BLaER1 treated with 17β-estradiol and CSF1 and Interleukin-3, amounts not matched to agents 10 nM and 100 nM (cell line): ENCODE data around the gene WRNIP1.

Experiments
- H3K27ac ChIP-seq, 11 experiments: shearing (Covaris generic); formaldehyde crosslinking; 2 replicates each; pipeline ENCODE4 v1.8.1; 2022
- H3K27me3 ChIP-seq, 11 experiments: shearing (Covaris generic); formaldehyde crosslinking; 2 replicates each; pipeline ENCODE4 v1.8.1; 2022
- H3K36me3 ChIP-seq, 11 experiments: shearing (Covaris generic); formaldehyde crosslinking; 2 replicates each; pipeline ENCODE4 v1.8.1; 2022
- H3K4me1 ChIP-seq, 10 experiments: shearing (Covaris generic); formaldehyde crosslinking; 2 replicates each; pipeline ENCODE4 v1.8.1; 2022
- H3K4me2 ChIP-seq, 11 experiments: shearing (Covaris generic); formaldehyde crosslinking; 2 replicates each; pipeline ENCODE4 v1.8.1; 2022
- H3K4me3 ChIP-seq, 10 experiments: shearing (Covaris generic); formaldehyde crosslinking; 2 replicates each; pipeline ENCODE4 v1.8.1; 2022
- H3K9ac ChIP-seq, 11 experiments: shearing (Covaris generic); formaldehyde crosslinking; 2 replicates each; pipeline ENCODE4 v1.8.1; 2022
- H3K9me3 ChIP-seq, 11 experiments: shearing (Covaris generic); formaldehyde crosslinking; replicated peaks in 1 of 11; 2 replicates each; pipeline ENCODE4 v1.8.1; 2022
- H4K20me1 ChIP-seq, 11 experiments: shearing (Covaris generic); formaldehyde crosslinking; 2 replicates each; pipeline ENCODE4 v1.8.1; 2022
- Cebpa-rat ChIP-seq, 11 experiments: shearing (Covaris generic); IDR thresholded peaks; 2 replicates each; pipeline ENCODE4 v1.8.1; 2022

WRNIP1 gene

GRCh38 chr6:2763876-2764540 lies 1.2 kb upstream of the WRNIP1 start:
- Histone ChIP-seq H3K36me3 (peaks cover 0 to 17% (median 0%) of the 10 kb centered on the region in 11 experiments; a peak in 8 of 22 replicates), H3K4me2 (peak overlapping the region; percentile 60 to 89 (median 83)), H3K9ac (peak overlapping the region; percentile 79 to 89 (median 85); a peak in 20 of 22 replicates), H3K27ac (peak overlapping the region; percentile 76 to 89 (median 86); a peak in 20 of 22 replicates), H3K27me3 (no peaks in the 10 kb centered on the region), H3K9me3 (peaks cover 5 to 22% (median 20%) of the 10 kb centered on the region in 11 experiments; a peak in 19 of 22 replicates), H3K4me3 (peak overlapping the region; percentile 52 to 73 (median 60)), H4K20me1 (peaks cover 22 to 33% (median 31%) of the 10 kb centered on the region in 11 experiments), H3K4me1 (peaks cover 26 to 32% (median 30%) of the 10 kb centered on the region in 10 experiments)
- peak in 1 of 11 experiments; percentile 18; a peak in 1 of 22 replicates for TF ChIP-seq Cebpa-rat (IDR thresholded peaks at IDR 0.05)

DNA sequence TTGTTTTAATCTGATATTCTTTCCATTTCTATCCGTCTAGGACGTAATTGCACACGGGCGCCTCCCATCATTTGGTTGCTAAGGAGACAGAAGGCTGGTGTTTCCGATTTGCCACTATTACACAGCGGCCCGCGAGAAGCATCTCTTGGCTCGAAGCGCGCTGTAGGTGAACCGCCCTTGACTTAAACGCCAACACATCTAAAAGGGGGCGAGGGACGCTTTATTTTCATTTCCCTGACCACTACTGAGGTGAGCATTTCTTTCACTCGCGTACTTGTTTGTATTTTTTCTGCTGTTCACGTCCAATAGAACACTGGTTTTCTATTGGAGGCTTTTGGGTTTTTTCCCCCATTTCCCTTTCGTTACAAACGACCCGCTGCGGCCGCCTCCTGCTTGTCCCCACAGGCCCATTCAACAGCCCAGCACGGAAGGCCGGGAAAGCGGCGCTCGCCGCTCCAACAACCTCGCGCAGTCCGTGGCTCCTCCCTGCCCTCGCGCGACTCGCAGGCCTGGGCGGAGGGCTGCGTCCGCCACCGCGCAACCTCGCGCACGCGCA lies 505 bp upstream of the WRNIP1 start:
- Histone ChIP-seq H3K9me3 (peaks cover 5 to 22% (median 20%) of the 10 kb centered on the region in 11 experiments; a peak in 19 of 22 replicates), H4K20me1 (peaks cover 27 to 40% (median 34%) of the 10 kb centered on the region in 11 experiments), H3K4me1 (peaks cover 28 to 38% (median 34%) of the 10 kb centered on the region in 10 experiments), H3K9ac (peak overlapping the region; percentile 79 to 89 (median 85)), H3K4me3 (peak overlapping the region; percentile 52 to 73 (median 60)), H3K27me3 (no peaks in the 10 kb centered on the region), H3K36me3 (peaks cover 0 to 21% (median 4%) of the 10 kb centered on the region in 11 experiments; a peak in 14 of 22 replicates), H3K27ac (peak overlapping the region; percentile 76 to 89 (median 86)), H3K4me2 (peak overlapping the region; percentile 60 to 89 (median 83))
- no peak for TF ChIP-seq Cebpa-rat (IDR thresholded peaks at IDR 0.05)

DNA sequence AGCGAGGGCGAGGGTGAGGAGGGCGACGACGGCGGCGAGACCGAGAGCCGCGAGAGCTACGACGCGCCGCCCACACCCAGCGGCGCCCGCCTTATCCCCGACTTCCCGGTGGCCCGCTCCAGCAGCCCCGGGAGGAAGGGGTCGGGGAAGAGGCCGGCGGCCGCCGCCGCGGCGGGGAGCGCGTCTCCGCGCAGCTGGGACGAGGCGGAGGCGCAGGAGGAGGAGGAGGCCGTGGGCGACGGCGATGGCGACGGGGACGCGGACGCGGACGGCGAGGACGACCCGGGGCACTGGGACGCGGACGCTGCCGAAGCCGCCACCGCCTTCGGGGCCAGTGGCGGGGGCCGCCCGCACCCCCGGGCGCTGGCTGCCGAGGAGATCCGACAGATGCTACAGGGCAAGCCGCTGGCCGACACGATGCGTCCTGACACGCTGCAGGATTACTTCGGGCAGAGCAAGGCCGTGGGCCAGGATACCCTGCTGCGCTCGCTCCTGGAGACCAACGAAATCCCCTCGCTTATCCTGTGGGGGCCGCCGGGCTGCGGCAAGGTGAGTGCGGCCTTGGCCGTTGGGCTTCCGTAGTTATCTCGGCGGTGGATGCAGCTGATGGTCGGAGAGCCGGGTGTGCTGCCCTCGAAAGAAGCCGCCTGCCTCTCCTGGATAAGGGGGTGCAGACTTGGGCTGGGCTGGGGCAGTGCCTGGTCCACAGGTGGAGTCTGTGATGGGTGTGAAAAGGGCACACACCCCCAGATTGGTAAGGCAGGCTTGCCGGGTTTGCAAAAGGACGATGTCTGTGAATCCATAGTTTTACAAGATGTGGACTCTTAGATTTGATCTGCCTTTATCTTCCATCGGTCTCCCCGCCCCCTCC lies 938 bp downstream of the WRNIP1 start:
- peaks cover 0 to 13% (median 11%) of the 10 kb centered on the region in 11 experiments; a peak in 16 of 22 replicates for H3K9me3 ChIP-seq
- peak overlapping the region; percentile 84 to 100 (median 92) for H3K4me3 ChIP-seq
- peak overlapping the region; percentile 92 to 98 (median 96) for H3K9ac ChIP-seq
- TF ChIP-seq Cebpa-rat (IDR thresholded peaks at IDR 0.05) = no peak
- peaks cover 41 to 54% (median 49%) of the 10 kb centered on the region in 11 experiments for H4K20me1 ChIP-seq
- peak overlapping the region; percentile 92 to 99 (median 97) for H3K4me2 ChIP-seq
- H3K27ac ChIP-seq = peak overlapping the region; percentile 83 to 98 (median 97)
- H3K4me1 ChIP-seq = peaks cover 35 to 47% (median 41%) of the 10 kb centered on the region in 10 experiments
- H3K36me3 ChIP-seq = peaks cover 13 to 35% (median 18%) of the 10 kb centered on the region in 11 experiments
- no peaks in the 10 kb centered on the region for H3K27me3 ChIP-seq

- peak overlapping the region; percentile 92 to 99 (median 97) for H3K4me2 ChIP-seq
- H3K9ac ChIP-seq = peak overlapping the region; percentile 92 to 98 (median 96)
- H3K4me3 ChIP-seq = peak overlapping the region; percentile 84 to 100 (median 92)
- H3K9me3 ChIP-seq = peaks cover 0 to 13% (median 11%) of the 10 kb centered on the region in 11 experiments; a peak in 16 of 22 replicates
- H3K27me3 ChIP-seq = no peaks in the 10 kb centered on the region
- no peak for TF ChIP-seq Cebpa-rat (IDR thresholded peaks at IDR 0.05)
- H3K36me3 ChIP-seq = peaks cover 21 to 44% (median 27%) of the 10 kb centered on the region in 11 experiments
- peak overlapping the region; percentile 83 to 98 (median 97); a peak in 21 of 22 replicates for H3K27ac ChIP-seq
- H4K20me1 ChIP-seq = peaks cover 46 to 63% (median 58%) of the 10 kb centered on the region in 11 experiments
- peaks cover 35 to 50% (median 41%) of the 10 kb centered on the region in 10 experiments for H3K4me1 ChIP-seq
These were observed 1.8 kb downstream of the WRNIP1 start for GRCh38 chr6:2766767-2767656.

GRCh38 chr6:2767657-2768524 lies 2.7 kb downstream of the WRNIP1 start:
- peaks cover 35 to 50% (median 41%) of the 10 kb centered on the region in 10 experiments for H3K4me1 ChIP-seq
- H4K20me1 ChIP-seq = peaks cover 54 to 72% (median 67%) of the 10 kb centered on the region in 11 experiments
- H3K9ac ChIP-seq = peak overlapping the region; percentile 92 to 98 (median 96); a peak in 21 of 22 replicates
- H3K4me2 ChIP-seq = peak overlapping the region; percentile 92 to 99 (median 97)
- H3K36me3 ChIP-seq = peaks cover 30 to 53% (median 36%) of the 10 kb centered on the region in 11 experiments
- peak overlapping the region in 5 of 11 experiments; percentile 12 to 98 (median 97); a peak in 2 of 22 replicates for H3K27ac ChIP-seq
- no peak for TF ChIP-seq Cebpa-rat (IDR thresholded peaks at IDR 0.05)
- peaks cover 0 to 7% (median 6%) of the 10 kb centered on the region in 11 experiments; a peak in 16 of 22 replicates for H3K9me3 ChIP-seq
- peak overlapping the region; percentile 84 to 100 (median 92) for H3K4me3 ChIP-seq
- no peaks in the 10 kb centered on the region for H3K27me3 ChIP-seq

DNA sequence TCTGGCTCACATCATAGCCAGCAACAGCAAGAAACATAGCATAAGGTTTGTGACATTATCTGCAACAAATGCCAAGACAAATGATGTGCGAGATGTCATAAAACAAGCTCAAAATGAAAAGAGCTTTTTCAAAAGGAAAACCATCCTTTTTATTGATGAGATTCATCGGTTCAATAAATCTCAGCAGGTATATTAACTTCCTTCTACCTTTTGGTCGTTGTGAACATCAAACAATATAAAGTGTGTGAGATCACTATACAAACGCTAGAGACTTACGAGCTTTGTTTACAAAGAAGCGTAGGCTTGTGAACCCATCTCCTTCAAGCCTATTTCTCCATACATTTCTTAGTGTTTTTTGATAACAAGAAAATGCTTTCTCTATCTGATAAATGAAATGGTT lies 3.5 kb downstream of the WRNIP1 start:
- H3K4me3 ChIP-seq = peak overlapping the region; percentile 84 to 100 (median 92)
- no peaks in the 10 kb centered on the region for H3K27me3 ChIP-seq
- no peak for TF ChIP-seq Cebpa-rat (IDR thresholded peaks at IDR 0.05)
- H3K36me3 ChIP-seq = peaks cover 38 to 61% (median 44%) of the 10 kb centered on the region in 11 experiments
- no peak overlapping the region for H3K27ac ChIP-seq
- peaks cover 62 to 80% (median 75%) of the 10 kb centered on the region in 11 experiments for H4K20me1 ChIP-seq
- H3K4me2 ChIP-seq = peak overlapping the region; percentile 92 to 99 (median 97)
- no peaks in the 10 kb centered on the region for H3K9me3 ChIP-seq
- peak overlapping the region; percentile 92 to 98 (median 96); a peak in 18 of 22 replicates for H3K9ac ChIP-seq
- peaks cover 32 to 50% (median 40%) of the 10 kb centered on the region in 10 experiments for H3K4me1 ChIP-seq

DNA sequence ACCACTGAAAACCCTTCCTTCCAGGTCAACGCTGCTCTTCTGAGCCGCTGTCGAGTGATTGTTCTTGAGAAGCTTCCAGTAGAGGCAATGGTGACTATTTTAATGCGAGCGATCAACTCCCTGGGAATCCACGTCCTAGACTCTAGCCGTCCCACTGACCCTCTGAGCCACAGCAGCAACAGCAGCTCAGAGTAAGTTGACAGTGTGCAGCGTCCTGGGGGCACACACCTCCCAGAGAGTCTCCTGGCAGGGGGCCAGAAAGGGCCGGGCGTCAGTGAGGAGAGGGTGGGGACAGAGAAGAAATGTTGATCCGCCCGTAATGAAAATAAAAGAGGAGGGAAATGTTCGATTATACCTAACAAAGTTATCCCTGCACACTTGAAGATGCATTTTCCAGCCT lies 5.0 kb downstream of the WRNIP1 start:
- Histone ChIP-seq H3K27ac (no peak overlapping the region), H3K36me3 (peaks cover 53 to 75% (median 58%) of the 10 kb centered on the region in 11 experiments), H3K9me3 (no peaks in the 10 kb centered on the region), H3K9ac (no peak overlapping the region), H3K4me1 (peaks cover 24 to 40% (median 32%) of the 10 kb centered on the region in 10 experiments), H3K27me3 (no peaks in the 10 kb centered on the region), H3K4me2 (peak overlapping the region; percentile 7 to 97 (median 27); a peak in 16 of 22 replicates), H3K4me3 (no peak overlapping the region), H4K20me1 (peaks cover 75 to 95% (median 89%) of the 10 kb centered on the region in 11 experiments)
- no peak for TF ChIP-seq Cebpa-rat (IDR thresholded peaks at IDR 0.05)
